HFFc6 (cell line): ENCODE results near the gene EFHC1. TPM values are rescaled to one million over a fixed set of nuclear protein-coding genes. Genes with fewer than 3 reads are reported as not detected.

Experiments
- DNase-seq: peaks from one replicate; pipeline ENCODE4 v3.0.0-alpha.2; 2018
- H3K27ac Mint-ChIP-seq: 2 replicates; pipeline ENCODE4 v1.8.0; 2020; ENCODE audit warnings: mild to moderate bottlenecking, mixed read lengths
- H3K27me3 Mint-ChIP-seq: 2 replicates; pipeline ENCODE4 v1.8.0; 2021; ENCODE audit warnings: mild to moderate bottlenecking, moderate library complexity, mixed read lengths; ENCODE audit not compliant: insufficient read depth
- H3K36me3 Mint-ChIP-seq: 2 replicates; pipeline ENCODE4 v1.8.0; 2021; ENCODE audit warnings: low read depth, mixed read lengths
- H3K4me1 Mint-ChIP-seq: 2 replicates; pipeline ENCODE4 v1.8.0; 2020; ENCODE audit warnings: low read depth, mixed read lengths
- H3K4me3 Mint-ChIP-seq: 2 replicates; pipeline ENCODE4 v1.8.0; 2020; ENCODE audit warnings: mild to moderate bottlenecking, moderate library complexity, mixed read lengths
- H3K9me3 Mint-ChIP-seq: 2 replicates; pipeline ENCODE4 v1.8.0; 2020; ENCODE audit warnings: mild to moderate bottlenecking, mixed read lengths
- CTCF ChIP-seq: fragments of 200-600 bp; sonication (generic); IDR thresholded peaks from 2 replicates; pipeline ENCODE4 v1.5.0; 2021; ENCODE audit warnings: antibody characterized with exemption, mild to moderate bottlenecking
- total RNA-seq, 6 experiments: library from RNA; stranded (reverse); fragmentation: NEBNext Ultra II Directional; extraction: Animal tissue kit (Norgen Biotek cat#: 25700); gene quantifications; 2 replicates in 1 of 6; 3 replicates in 5 of 6; pipeline ENCODE4 v1.2.3, GENCODE V29; 2021

Gene EFHC1
- total RNA-seq, 6 experiments from 2014 or later = 10.0 to 17.3 (median 13.8) TPM

GRCh38 chr6:52527436-52527835, 107.3 kb downstream of the EFHC1 start:
- H3K4me3 Mint-ChIP-seq = no peak overlapping the region; the same call in 1 of the 2 replicates
- peaks cover 53% of the 10 kb centered on the region for H3K36me3 Mint-ChIP-seq
- peak overlapping the region; percentile 40 for H3K27ac Mint-ChIP-seq
- peaks cover 82% of the 10 kb centered on the region for H3K4me1 Mint-ChIP-seq
- TF ChIP-seq CTCF = no peak
- no peak for DNase-seq
- peaks cover 6% of the 10 kb centered on the region for H3K27me3 Mint-ChIP-seq
- no peaks in the 10 kb centered on the region for H3K9me3 Mint-ChIP-seq

GRCh38 chr6:52529311-52529710, 109.2 kb downstream of the EFHC1 start:
- no peak overlapping the region for H3K4me3 Mint-ChIP-seq
- H3K9me3 Mint-ChIP-seq = no peaks in the 10 kb centered on the region
- H3K27ac Mint-ChIP-seq = peak overlapping the region; percentile 29
- H3K36me3 Mint-ChIP-seq = peaks cover 65% of the 10 kb centered on the region
- H3K27me3 Mint-ChIP-seq = peaks cover 6% of the 10 kb centered on the region
- TF ChIP-seq CTCF = no peak
- peaks cover 82% of the 10 kb centered on the region for H3K4me1 Mint-ChIP-seq
- DNase-seq = no peak

- no peak for DNase-seq
- H3K36me3 Mint-ChIP-seq = peaks cover 65% of the 10 kb centered on the region
- no peaks in the 10 kb centered on the region for H3K9me3 Mint-ChIP-seq
- peaks cover 82% of the 10 kb centered on the region for H3K4me1 Mint-ChIP-seq
- peak overlapping the region; percentile 82 for H3K27ac Mint-ChIP-seq
- 0 out of 2 replicates have a peak overlapping the region, but pooled peaks have one; percentile 17 for H3K4me3 Mint-ChIP-seq
- H3K27me3 Mint-ChIP-seq = peaks cover 6% of the 10 kb centered on the region
- TF ChIP-seq CTCF = no peak
Observed at GRCh38 chr6:52530351-52530750, 110.2 kb downstream of the EFHC1 start.

- peak overlapping the region; percentile 82 for H3K27ac Mint-ChIP-seq
- DNase-seq = no peak
- peaks cover 82% of the 10 kb centered on the region for H3K4me1 Mint-ChIP-seq
- H3K27me3 Mint-ChIP-seq = peaks cover 6% of the 10 kb centered on the region
- TF ChIP-seq CTCF = no peak
- no peaks in the 10 kb centered on the region for H3K9me3 Mint-ChIP-seq
- peaks cover 62% of the 10 kb centered on the region for H3K36me3 Mint-ChIP-seq
- peak overlapping the region; percentile 4 for H3K4me3 Mint-ChIP-seq
Observed at GRCh38 chr6:52531396-52531795, 111.3 kb downstream of the EFHC1 start.

GRCh38 chr6:52531834-52532233, 111.7 kb downstream of the EFHC1 start:
- TF ChIP-seq CTCF = no peak
- H3K36me3 Mint-ChIP-seq = peaks cover 62% of the 10 kb centered on the region
- no peaks in the 10 kb centered on the region for H3K9me3 Mint-ChIP-seq
- H3K4me3 Mint-ChIP-seq = peak overlapping the region; percentile 4
- DNase-seq = no peak
- H3K27me3 Mint-ChIP-seq = peaks cover 6% of the 10 kb centered on the region
- peak overlapping the region; percentile 82 for H3K27ac Mint-ChIP-seq
- H3K4me1 Mint-ChIP-seq = peaks cover 82% of the 10 kb centered on the region

- H3K27me3 Mint-ChIP-seq = peaks cover 6% of the 10 kb centered on the region
- peak overlapping the region; percentile 4; the same call in 1 of the 2 replicates for H3K4me3 Mint-ChIP-seq
- no peak for DNase-seq
- H3K27ac Mint-ChIP-seq = peak overlapping the region; percentile 83
- no peaks in the 10 kb centered on the region for H3K9me3 Mint-ChIP-seq
- peaks cover 62% of the 10 kb centered on the region for H3K36me3 Mint-ChIP-seq
- peaks cover 82% of the 10 kb centered on the region for H3K4me1 Mint-ChIP-seq
- no peak for TF ChIP-seq CTCF
Observed at GRCh38 chr6:52532457-52532856, 112.3 kb downstream of the EFHC1 start.
